A549 (cell line): ENCODE measurements around the gene LRRC4C.

Experiments
- BHLHE40 ChIP-seq: IDR thresholded peaks from 2 replicates; pipeline ENCODE4 v1.6.1; 2012; ENCODE audit warnings: low read depth, low read length, inconsistent platforms
- CEBPB ChIP-seq, 2 experiments: fragments of >200 bp in 1 of 2; sonication (Bioruptor Twin) in 1 of 2; formaldehyde crosslinking in 1 of 2; IDR thresholded peaks; 2 replicates each; pipeline ENCODE4 v1.6.1; 2012 to 2016
- EHMT2 ChIP-seq: fragments of 200-600 bp; sonication (generic); IDR thresholded peaks from 2 replicates; pipeline ENCODE4 v1.6.1; 2016; ENCODE audit warnings: antibody characterized with exemption, low read depth, mild to moderate bottlenecking, moderate library complexity
- FOSL2 ChIP-seq, 2 experiments: fragments of 450-650 bp in 1 of 2; fragments of >200 bp in 1 of 2; sonication (Bioruptor Twin) in 1 of 2; formaldehyde crosslinking; IDR thresholded peaks; 2 replicates each; pipeline versions ENCODE4 v1.5.0 to v1.6.1; 2016 to 2020; ENCODE audit warnings: mild to moderate bottlenecking in 1 of 2, moderate library complexity in 1 of 2
- FOXS1 ChIP-seq: fragments of 250-450 bp; sonication (Bioruptor Pico); IDR thresholded peaks from 2 replicates; pipeline ENCODE4 v1.5.0; 2020; ENCODE audit warnings: mild to moderate bottlenecking, moderate library complexity
- HDAC2 ChIP-seq: fragments of 200-600 bp; sonication (generic); IDR thresholded peaks from 2 replicates; pipeline ENCODE4 v1.6.1; 2016
- HOXB13 ChIP-seq: fragments of 250-450 bp; sonication (Bioruptor Pico); IDR thresholded peaks from 2 replicates; pipeline ENCODE4 v1.5.0; 2020; ENCODE audit warnings: low read depth, mild to moderate bottlenecking, moderate library complexity
- KDM1A ChIP-seq: fragments of 200-600 bp; sonication (generic); IDR thresholded peaks from 2 replicates; pipeline ENCODE4 v1.6.1; 2016; ENCODE audit warnings: low read depth, mild to moderate bottlenecking
- MAX ChIP-seq: IDR thresholded peaks from 2 replicates; pipeline ENCODE4 v1.6.1; 2012
- POLR2A ChIP-seq: IDR thresholded peaks from 2 replicates; pipeline ENCODE4 v1.6.1; 2012; ENCODE audit warnings: mild to moderate bottlenecking, low read length
- TF ChIP-seq, protein P1 (sequence below): fragments of >200 bp; sonication (Bioruptor Twin); formaldehyde crosslinking; IDR thresholded peaks from 3 replicates; pipeline ENCODE4 v1.5.1; 2016
- TF ChIP-seq, protein P2 (sequence below): fragments of 450-650 bp; IDR thresholded peaks from 2 replicates; pipeline ENCODE4 v1.6.1; 2014; ENCODE audit warnings: antibody characterized with exemption

- TF ChIP-seq, protein P1, sequence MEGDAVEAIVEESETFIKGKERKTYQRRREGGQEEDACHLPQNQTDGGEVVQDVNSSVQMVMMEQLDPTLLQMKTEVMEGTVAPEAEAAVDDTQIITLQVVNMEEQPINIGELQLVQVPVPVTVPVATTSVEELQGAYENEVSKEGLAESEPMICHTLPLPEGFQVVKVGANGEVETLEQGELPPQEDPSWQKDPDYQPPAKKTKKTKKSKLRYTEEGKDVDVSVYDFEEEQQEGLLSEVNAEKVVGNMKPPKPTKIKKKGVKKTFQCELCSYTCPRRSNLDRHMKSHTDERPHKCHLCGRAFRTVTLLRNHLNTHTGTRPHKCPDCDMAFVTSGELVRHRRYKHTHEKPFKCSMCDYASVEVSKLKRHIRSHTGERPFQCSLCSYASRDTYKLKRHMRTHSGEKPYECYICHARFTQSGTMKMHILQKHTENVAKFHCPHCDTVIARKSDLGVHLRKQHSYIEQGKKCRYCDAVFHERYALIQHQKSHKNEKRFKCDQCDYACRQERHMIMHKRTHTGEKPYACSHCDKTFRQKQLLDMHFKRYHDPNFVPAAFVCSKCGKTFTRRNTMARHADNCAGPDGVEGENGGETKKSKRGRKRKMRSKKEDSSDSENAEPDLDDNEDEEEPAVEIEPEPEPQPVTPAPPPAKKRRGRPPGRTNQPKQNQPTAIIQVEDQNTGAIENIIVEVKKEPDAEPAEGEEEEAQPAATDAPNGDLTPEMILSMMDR: no peak
- TF ChIP-seq BHLHE40: no peak
- TF ChIP-seq, protein P2, sequence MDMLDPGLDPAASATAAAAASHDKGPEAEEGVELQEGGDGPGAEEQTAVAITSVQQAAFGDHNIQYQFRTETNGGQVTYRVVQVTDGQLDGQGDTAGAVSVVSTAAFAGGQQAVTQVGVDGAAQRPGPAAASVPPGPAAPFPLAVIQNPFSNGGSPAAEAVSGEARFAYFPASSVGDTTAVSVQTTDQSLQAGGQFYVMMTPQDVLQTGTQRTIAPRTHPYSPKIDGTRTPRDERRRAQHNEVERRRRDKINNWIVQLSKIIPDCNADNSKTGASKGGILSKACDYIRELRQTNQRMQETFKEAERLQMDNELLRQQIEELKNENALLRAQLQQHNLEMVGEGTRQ: no peak
- TF ChIP-seq HOXB13 (CRISPR knock-in tag): no peak
- no peak for TF ChIP-seq EHMT2
- no peak for TF ChIP-seq HDAC2
- TF ChIP-seq POLR2A: no peak
- no peak for TF ChIP-seq CEBPB (IDR thresholded peaks at IDR 0.05)
- no peak for TF ChIP-seq MAX
- no peak for TF ChIP-seq FOSL2 (IDR thresholded peaks at IDR 0.05)
- no peak for TF ChIP-seq FOSL2 (CRISPR knock-in tag; IDR thresholded peaks at IDR 0.05)
- TF ChIP-seq FOXS1 (CRISPR knock-in tag): no peak
- no peak for TF ChIP-seq KDM1A
These were observed 412.2 kb downstream of the LRRC4C start for GRCh38 chr11:41047229-41047628.
